ENCODE data around the gene SUGP2.

DNA sequence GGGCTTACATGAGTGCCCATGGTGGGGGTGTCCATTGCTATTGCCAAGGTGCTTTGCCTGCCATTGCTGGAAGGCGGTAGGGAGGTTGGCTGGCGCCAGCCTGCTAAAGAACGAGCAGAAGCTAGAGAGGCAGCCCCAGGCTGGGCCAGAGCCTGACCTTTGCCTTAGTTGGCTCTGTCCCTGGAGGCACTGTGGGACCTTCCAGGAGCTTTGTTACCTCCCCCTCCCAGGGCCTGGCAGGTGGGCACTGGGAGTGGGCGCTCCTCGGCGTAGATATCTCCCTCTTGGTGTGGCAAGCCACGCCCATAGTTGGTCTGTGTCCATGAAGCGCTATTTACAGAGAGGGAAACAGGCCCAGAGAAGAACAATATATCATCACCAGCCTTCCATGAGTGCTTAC is 28.2 kb upstream of the SUGP2 start:
- TF ChIP-seq EZH2phosphoT487 (IDR thresholded peaks at IDR 0.05; ENCODE audit: insufficient read depth, low read depth) (no peak), EZH2 (IDR thresholded peaks at IDR 0.05; ENCODE audit: insufficient read depth, poor library complexity, severe bottlenecking) (no peak)

Measured in GM23248 (cell line).